Measurements from ENCODE around the gene NPPC. TPM values are rescaled to one million over a fixed set of nuclear protein-coding genes. Genes with fewer than 3 reads are reported as not detected.
A peak's percentile ranks its signal among the peaks of the same experiment; 100 is the strongest.

The NPPC gene
- total RNA-seq, 1 experiment from 2014 or later: 0.12 TPM

- no peak for DNase-seq (ENCODE audit: low spot score)
These were observed 40.0 kb downstream of the NPPC start for GRCh38 chr2:231886071-231886681.

- DNase-seq (ENCODE audit: low spot score): no peak
These were observed 41.6 kb downstream of the NPPC start for GRCh38 chr2:231884438-231885140.

- peak; percentile 88 for DNase-seq (ENCODE audit: low spot score)
These were observed 42.7 kb downstream of the NPPC start for GRCh38 chr2:231883468-231883881.

- no peak for DNase-seq (ENCODE audit: low spot score)
These were observed 43.5 kb downstream of the NPPC start for GRCh38 chr2:231882646-231883045.

GRCh38 chr2:231880371-231880770 is 45.8 kb downstream of the NPPC start:
- DNase-seq (ENCODE audit: low spot score): peak; percentile 5

- no peak for DNase-seq (ENCODE audit: low spot score)
These were observed 47.0 kb downstream of the NPPC start for GRCh38 chr2:231879216-231879615.

- peak; percentile 91 for DNase-seq (ENCODE audit: low spot score)
These were observed 48.4 kb downstream of the NPPC start for GRCh38 chr2:231877533-231878456.

- DNase-seq (ENCODE audit: low spot score): no peak
These were observed 51.3 kb downstream of the NPPC start for GRCh38 chr2:231874944-231875343.

Other genes with a start within 250 kb of the NPPC start
- gene PTMA, start 217.9 kb downstream of the NPPC start, total RNA-seq (2014; rRNA removed; shearing (Covaris generic)): 1,279 and 1,335 TPM in 2 replicates
- gene PDE6D, start 145.1 kb downstream of the NPPC start, total RNA-seq (2014; rRNA removed; shearing (Covaris generic)): 41.0 and 41.9 TPM in 2 replicates
- gene COPS7B, start 140.0 kb downstream of the NPPC start, total RNA-seq (2014; rRNA removed; shearing (Covaris generic)): 39.4 and 43.5 TPM in 2 replicates
- 16.9 and 19.2 TPM in 2 replicates for gene DIS3L2, start 35.3 kb upstream of the NPPC start, total RNA-seq (2014; rRNA removed; shearing (Covaris generic))

Data from A172 (cell line).